ENCODE measurements around the gene TAF12. TPM values are rescaled to one million over a fixed set of nuclear protein-coding genes. Genes with fewer than 3 reads are reported as not detected.
"Not testable (repeated sequence)": the region's sequence is repeated elsewhere in the genome, so short reads cannot be mapped to it uniquely, and the experiment has no call there.

Gene TAF12
- total RNA-seq, 4 donors from 2014 or later, result 33.5 to 81.6 (median 65.0) TPM

DNA sequence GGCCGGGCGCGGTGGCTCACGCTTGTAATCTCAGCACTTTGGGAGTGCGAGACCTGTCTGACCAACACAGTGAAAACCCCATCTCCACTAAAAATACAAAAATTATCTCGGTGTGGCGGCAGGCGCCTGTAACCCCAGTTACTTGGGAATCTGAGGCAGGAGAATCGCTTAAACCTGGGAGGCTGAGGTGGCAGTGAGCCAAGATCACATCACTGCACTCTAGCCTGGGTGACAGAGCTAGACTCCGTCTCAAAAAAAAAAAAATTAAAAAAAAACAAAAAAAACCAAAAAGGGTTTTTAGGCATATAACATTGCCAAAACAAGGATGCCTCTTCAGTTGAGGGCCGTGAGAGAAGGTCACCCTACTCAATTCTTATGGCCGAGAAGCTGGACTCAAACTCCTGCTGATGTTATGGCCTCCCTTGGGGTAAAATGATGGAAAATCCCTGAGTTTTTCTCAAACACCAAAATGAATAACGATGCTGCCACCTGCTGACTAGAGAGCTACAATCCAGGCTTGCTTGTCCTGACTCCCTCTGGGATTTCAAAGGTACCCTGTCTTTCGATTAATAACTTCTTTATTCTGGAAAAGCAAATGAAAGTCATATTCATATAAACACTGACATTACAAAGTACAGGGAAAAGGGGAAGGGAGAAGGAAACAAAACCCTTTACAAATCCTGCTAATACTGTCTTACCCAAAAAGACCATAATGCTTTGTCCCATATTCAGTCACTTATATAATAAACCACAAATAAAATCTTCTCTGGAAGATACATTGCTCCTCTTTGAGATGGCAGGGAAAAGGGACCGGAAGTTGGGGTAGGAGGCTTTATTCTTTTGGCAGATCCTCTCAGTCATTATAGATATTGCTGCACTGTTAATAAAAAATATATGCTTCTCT, 40.1 kb downstream of the TAF12 start:
- H3K27me3 ChIP-seq, result no peaks in the 10 kb centered on the region
- intact Hi-C loops (cut with DNase I; ENCODE audit: low total_unique reads), result loop anchor here (2.0 kb wide), 1 partner anchor 84 kb away; no protein-coding TSS in a partner anchor
- no peaks in the 10 kb centered on the region for H3K4me1 ChIP-seq
- in situ Hi-C loops (cut with MboI; ENCODE audit: low sequenced_read_pairs in 4 of 4), result loop anchor here (5.0 to 25.0 kb wide), 3 partner anchors 85 to 90 kb away; partner anchors contain the start of gene RCC1 (in 1 of the 4)
- H3K36me3 ChIP-seq, result peaks cover 0 to 47% of the 10 kb centered on the region in 2 donors
- TF ChIP-seq, protein P1, sequence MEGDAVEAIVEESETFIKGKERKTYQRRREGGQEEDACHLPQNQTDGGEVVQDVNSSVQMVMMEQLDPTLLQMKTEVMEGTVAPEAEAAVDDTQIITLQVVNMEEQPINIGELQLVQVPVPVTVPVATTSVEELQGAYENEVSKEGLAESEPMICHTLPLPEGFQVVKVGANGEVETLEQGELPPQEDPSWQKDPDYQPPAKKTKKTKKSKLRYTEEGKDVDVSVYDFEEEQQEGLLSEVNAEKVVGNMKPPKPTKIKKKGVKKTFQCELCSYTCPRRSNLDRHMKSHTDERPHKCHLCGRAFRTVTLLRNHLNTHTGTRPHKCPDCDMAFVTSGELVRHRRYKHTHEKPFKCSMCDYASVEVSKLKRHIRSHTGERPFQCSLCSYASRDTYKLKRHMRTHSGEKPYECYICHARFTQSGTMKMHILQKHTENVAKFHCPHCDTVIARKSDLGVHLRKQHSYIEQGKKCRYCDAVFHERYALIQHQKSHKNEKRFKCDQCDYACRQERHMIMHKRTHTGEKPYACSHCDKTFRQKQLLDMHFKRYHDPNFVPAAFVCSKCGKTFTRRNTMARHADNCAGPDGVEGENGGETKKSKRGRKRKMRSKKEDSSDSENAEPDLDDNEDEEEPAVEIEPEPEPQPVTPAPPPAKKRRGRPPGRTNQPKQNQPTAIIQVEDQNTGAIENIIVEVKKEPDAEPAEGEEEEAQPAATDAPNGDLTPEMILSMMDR (IDR thresholded peaks at IDR 0.05 in 4 of 5, conservative IDR thresholded peaks at IDR 0.05 in 1 of 5), result peak; percentile 15 to 56 (median 53)
- TF ChIP-seq POLR2A (IDR thresholded peaks at IDR 0.05), result no peak
- H3K27ac ChIP-seq, result peak overlapping the region in 1 of 4 donors; percentile 26
- DNase-seq (peak in 1 of 2 donors; percentile 13), ATAC-seq (peak in 1 of 2 donors; percentile 47)
- H3K9me3 ChIP-seq, result no peaks in the 10 kb centered on the region
- no peak overlapping the region for H3K4me3 ChIP-seq

DNA sequence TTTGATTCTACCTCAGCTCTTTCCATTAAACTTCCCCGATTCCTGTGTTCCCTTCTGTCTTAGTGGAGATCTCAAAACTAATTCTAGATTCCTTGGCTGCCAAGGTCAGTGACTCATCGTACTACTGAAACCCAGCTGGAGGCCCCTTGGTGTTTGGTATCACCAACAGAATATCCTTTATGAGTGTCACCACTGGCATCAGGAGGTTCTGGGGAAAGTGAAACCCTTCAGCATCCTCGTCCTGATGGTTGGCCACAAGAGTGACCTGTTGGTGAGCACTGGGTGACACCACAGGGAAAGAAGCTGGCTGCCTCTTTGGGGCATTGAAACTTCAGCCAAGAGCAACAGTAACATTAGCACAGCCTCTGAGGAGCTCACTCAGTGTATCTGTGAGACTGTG, 41.2 kb downstream of the TAF12 start:
- Histone ChIP-seq H3K9me3 (no peaks in the 10 kb centered on the region), H3K36me3 (peaks cover 0 to 36% of the 10 kb centered on the region in 2 donors)

DNA sequence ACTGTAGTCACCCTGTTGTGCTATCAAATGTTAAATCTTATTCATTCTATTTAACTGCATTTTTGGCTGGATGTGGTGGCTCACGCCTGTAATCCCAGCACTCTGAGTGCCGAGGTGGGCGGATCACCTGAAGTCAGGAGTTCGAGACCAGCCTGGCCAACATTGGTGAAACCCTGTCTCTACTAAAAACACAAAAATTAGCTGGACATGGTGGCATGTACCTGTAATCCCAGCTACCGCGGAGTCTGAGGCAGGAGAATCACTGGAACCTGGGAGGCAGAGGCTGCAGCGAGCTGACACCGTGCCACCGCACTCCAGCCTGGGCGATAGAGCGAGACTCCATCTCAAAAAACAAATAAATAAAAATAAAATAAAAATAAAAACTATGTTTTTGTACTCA, 46.6 kb downstream of the TAF12 start:
- H3K9me3 ChIP-seq; DNase-seq; ATAC-seq; H3K27me3 ChIP-seq; H3K36me3 ChIP-seq; H3K4me1 ChIP-seq; intact Hi-C loops (cut with DNase I; ENCODE audit: low total_unique reads); H3K4me3 ChIP-seq; H3K27ac ChIP-seq: not testable (repeated sequence)
- in situ Hi-C loops (cut with MboI; ENCODE audit: low sequenced_read_pairs in 4 of 4), result loop anchor here in 1 of 4 donors (25.0 kb wide), 1 partner anchor 234 kb away; the partner anchor contains the start of gene PHACTR4

More for the DNA sequence above, 41.2 kb downstream of the TAF12 start:
- H3K27ac ChIP-seq, result peak overlapping the region in 1 of 4 donors; percentile 26
- H3K4me1 ChIP-seq, result no peaks in the 10 kb centered on the region
- peak; percentile 39 to 87 for ATAC-seq
- TF ChIP-seq, protein P1 (IDR thresholded peaks at IDR 0.05 in 4 of 5, conservative IDR thresholded peaks at IDR 0.05 in 1 of 5), result no peak
- TF ChIP-seq POLR2A (IDR thresholded peaks at IDR 0.05), result no peak
- no peak overlapping the region for H3K4me3 ChIP-seq
- in situ Hi-C loops (cut with MboI; ENCODE audit: low sequenced_read_pairs in 4 of 4), result loop anchor here (5.0 to 25.0 kb wide), 3 partner anchors 84 to 89 kb away; partner anchors contain the start of gene RCC1 (in 1 of the 4)
- H3K27me3 ChIP-seq, result no peaks in the 10 kb centered on the region
- DNase-seq, result peak in 1 of 2 donors; percentile 26
- intact Hi-C loops (cut with DNase I; ENCODE audit: low total_unique reads), result loop anchor here (2.0 kb wide), 1 partner anchor 83 kb away; no protein-coding TSS in a partner anchor

DNA sequence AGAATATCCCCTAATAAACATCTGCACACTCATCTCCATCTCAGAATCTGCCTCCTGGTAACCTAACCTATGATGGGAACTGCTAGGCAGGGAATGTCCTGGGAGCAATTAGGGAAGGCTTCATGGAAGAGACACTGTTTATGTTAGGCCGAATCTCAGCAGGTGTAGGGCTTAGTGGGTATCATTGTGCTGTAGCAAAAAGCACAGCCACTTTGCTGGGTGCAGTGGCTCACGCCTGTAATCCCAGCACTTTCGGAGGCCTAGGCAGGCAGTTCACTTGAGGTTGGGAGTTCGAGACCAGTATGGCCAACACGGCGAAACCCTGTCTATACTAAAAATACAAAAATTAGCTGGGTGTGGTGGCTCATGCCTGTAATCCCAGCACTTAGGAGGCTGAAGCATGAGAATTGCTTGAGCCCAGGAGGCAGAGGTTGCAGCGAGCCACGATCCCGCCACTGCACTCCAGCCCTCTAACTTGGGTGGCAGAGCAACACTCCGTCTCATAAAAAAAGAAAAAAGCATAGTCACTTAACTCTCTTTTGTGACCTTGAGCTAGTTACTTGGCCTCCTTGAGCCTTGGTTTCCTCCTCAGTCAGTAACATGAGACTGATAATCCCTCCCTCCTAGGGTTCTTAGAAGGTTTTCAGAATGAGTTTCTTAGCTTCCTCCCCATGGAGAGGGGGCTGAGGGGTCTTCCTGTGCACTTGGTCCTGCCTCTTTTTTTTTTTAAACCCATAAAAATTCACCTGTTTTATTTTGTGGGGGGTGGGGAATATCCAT, 47.3 kb downstream of the TAF12 start:
- TF ChIP-seq, protein P1 (IDR thresholded peaks at IDR 0.05 in 4 of 5, conservative IDR thresholded peaks at IDR 0.05 in 1 of 5), result no peak
- no peak for TF ChIP-seq POLR2A (IDR thresholded peaks at IDR 0.05)
- intact Hi-C loops (cut with DNase I; ENCODE audit: low total_unique reads) (no loop called here), in situ Hi-C loops (cut with MboI; ENCODE audit: low sequenced_read_pairs in 4 of 4) (loop anchor here in 1 of 4 donors (25.0 kb wide), 1 partner anchor 233 kb away; the partner anchor contains the start of gene PHACTR4)
- peaks cover 0 to 4% of the 10 kb centered on the region in 2 donors for H3K4me1 ChIP-seq
- H3K4me3 ChIP-seq, result no peak overlapping the region
- H3K27ac ChIP-seq, result no peak overlapping the region
- no peaks in the 10 kb centered on the region for H3K9me3 ChIP-seq
- H3K27me3 ChIP-seq, result no peaks in the 10 kb centered on the region
- no peak for DNase-seq
- ATAC-seq, result no peak
- H3K36me3 ChIP-seq, result no peaks in the 10 kb centered on the region

DNA sequence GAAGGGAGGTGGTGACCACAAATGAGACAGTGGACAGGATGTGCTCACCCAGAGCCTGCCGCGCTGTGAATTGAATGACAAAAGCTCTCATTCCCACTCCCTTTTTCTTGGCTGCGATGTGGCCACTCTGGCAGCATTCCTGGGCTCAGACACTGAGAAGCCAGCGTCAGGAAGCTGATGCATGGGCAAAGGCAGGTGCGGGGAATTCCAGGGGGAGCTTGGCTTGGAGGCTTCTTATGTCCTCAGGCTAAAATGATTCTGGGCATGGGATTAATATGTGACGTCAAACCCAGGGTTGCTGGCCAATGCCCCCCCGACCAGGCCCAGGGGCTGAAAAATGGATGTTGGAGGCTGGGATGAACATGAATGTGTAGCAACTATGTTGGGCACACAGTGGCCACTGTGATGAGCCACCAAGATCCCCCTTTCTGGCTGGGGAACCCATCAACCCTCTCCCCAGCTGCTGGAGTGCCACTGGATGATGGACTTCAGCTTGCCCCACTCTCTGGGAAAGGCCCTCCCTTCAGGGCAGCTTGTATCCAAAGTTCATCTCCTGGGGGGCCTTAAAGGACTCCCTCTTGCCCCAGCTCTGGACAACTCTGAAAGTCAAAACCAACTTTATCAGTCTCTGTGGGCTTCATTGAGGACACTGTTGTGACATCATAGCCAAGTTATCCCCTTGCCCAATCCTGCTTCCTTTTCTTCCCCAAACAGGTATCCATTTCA, 48.0 kb downstream of the TAF12 start:
- ATAC-seq; DNase-seq; intact Hi-C loops (cut with DNase I; ENCODE audit: low total_unique reads); H3K4me3 ChIP-seq; H3K27ac ChIP-seq; H3K9me3 ChIP-seq; H3K4me1 ChIP-seq; H3K36me3 ChIP-seq; H3K27me3 ChIP-seq: not testable (repeated sequence)
- in situ Hi-C loops (cut with MboI; ENCODE audit: low sequenced_read_pairs in 4 of 4), result loop anchor here in 1 of 4 donors (25.0 kb wide), 1 partner anchor 233 kb away; the partner anchor contains the start of gene PHACTR4

DNA sequence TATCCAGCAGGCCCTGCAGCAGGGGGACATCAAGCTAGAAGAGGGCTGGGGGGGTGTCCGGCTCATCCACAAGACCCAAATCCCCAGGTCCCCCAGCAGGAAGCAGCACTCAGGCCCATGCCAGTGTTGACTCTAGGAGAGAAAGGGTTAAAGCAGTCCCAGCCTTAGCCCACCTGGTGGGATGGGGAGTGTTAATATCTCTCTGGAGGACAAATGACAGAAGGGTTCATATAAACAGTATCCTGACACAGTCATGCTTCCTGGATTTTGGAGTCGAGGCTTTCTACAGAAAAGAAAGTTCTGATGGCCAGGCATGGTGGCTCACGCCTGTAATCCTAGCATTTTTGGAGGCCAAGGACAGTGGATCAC, 48.9 kb downstream of the TAF12 start:
- H3K4me1 ChIP-seq; DNase-seq; intact Hi-C loops (cut with DNase I; ENCODE audit: low total_unique reads); H3K4me3 ChIP-seq; H3K9me3 ChIP-seq; H3K27me3 ChIP-seq; ATAC-seq; H3K36me3 ChIP-seq; H3K27ac ChIP-seq: not testable (repeated sequence)
- in situ Hi-C loops (cut with MboI; ENCODE audit: low sequenced_read_pairs in 4 of 4), result loop anchor here in 1 of 4 donors (25.0 kb wide), 1 partner anchor 232 kb away; the partner anchor contains the start of gene PHACTR4

Data from gastrocnemius medialis (tissue), 4 donors.